Epidermal melanocyte (primary cell): ENCODE data around the gene EEA1.

Source experiments
- DNase-seq: peaks from one replicate; pipeline ENCODE4 v3.0.0; 2011; ENCODE audit warnings: low spot score; ENCODE audit not compliant: insufficient read length

EEA1 gene

DNA sequence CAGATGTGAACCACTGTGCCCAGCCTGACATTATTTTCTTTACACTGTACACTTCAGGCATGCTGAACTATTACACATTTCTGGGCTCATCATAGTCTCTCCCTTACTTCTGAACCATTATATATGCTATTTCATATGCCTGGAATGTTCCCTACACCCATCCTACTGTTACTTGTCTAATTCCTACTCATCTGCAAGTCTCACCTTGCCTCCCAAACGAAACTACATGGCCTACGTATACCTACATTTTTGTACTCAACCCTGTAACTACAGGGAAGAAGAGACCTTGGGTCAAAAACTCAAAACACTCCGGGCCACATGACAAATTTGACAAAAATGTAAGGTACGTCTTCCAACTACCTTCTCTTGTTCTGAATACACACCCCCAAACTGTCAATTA is 9.5 kb upstream of the EEA1 start:
- DNase-seq, result no peak

GRCh38 chr12:92938018-92938417 is 8.9 kb upstream of the EEA1 start:
- no peak for DNase-seq

DNA sequence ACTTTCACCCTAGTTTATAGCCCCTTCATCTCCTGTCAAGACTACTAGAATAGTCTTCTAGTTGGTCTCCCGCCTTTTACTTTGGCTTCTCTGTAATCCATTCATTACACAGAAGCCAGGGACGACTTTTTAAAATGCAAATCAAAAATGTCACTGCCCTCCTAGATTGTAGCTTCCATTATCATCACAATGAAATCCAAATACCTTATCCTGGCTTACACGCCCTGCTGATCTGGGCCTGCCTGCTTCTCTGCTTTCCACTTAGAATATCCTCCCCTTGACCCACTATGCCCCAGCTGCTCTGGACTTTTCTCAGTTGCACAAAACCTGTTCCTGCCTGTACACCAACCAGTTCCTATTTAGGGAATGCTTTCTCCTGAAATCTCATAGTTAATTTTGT is 4.5 kb upstream of the EEA1 start:
- no peak for DNase-seq

- no peak for DNase-seq
Observed at GRCh38 chr12:92930421-92930820, 1.3 kb upstream of the EEA1 start.

GRCh38 chr12:92929983-92930382 is 888 bp upstream of the EEA1 start:
- DNase-seq, result no peak

DNA sequence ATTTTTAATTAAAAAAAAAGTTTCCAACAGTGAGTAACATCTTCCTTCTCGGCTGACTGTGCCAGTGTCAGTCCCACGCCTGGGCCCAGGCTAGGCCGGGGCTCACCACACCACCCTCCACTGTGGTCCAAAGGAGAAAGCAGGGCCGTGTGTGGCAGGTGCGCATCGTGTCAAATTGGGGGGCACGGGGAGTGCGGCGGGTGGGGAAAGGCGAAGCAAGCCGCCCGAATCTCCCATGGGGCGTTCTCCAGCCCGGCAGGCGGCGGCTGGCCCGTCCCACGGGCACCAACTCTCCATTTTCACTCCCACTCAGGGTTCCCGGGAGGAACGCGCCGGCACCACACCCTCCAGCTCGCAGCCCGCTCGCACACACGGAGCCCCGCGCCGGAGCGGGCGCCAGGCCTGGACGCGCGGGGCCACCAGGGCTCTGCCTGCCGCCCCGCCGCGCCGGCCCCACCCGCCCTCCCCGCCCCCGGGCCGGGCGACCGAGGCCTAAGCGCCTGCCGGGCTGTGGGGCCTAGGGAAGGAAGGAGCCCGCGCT is 604 bp downstream of the EEA1 start:
- no peak for DNase-seq

DNA sequence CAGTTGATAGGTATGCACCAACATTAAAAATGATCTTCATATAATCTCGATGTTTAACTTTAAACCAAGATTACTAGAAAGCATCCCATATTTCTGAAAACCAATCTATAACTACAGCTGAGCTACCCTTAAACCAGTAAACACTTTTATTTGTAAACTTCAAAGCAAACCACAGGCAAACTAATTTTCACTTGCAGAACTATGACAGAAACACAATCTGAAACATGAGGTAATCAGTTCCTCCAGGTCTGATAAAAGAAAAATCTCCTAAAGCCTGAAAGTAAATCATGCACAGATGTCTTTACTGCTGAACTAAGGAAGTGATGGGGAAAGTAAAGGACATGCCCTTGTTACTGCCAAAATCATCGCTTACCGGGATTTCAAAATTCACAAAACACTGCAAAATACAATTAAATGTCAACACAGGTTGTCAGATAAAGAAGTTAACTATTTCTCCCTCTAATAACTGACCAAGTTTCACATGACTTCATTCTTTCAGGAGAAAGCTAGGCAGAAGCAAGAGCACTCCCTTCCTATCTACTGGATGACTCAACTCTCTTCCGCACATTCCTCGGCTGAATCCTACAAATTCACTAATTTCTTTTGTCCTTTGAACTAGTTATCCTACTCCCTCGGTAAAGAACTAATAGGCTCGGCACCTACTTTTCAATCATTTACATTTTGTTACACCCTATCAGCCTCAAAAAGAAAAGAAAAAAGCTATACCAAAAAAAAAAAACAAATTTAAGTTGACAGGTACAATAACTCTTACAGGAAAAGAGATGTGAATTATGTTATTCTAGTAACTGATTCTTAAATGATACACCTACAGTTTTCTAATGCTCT is 1.4 kb downstream of the EEA1 start:
- no peak for DNase-seq

- peak; percentile 42 for DNase-seq
Observed at GRCh38 chr12:92927055-92927435, 2.0 kb downstream of the EEA1 start.

DNA sequence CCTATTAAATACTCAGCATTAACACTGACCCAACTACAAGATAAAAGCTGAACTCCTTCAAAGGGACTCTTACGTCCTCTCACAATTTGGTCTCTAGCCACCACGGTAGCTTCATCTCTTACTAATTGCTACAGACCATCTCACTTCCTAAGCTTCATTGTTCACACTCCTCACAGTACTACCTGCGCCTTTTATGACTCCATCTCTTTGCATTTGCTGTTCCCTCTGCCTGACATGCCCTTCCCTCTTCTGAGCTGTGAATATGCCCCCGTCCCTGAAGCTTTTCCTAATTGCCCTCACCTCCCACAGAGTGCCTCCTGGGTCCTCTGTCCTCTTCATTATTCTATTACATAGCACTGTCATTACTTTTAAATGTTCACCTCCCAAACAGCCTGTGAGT is 2.5 kb downstream of the EEA1 start:
- DNase-seq, result no peak

GRCh38 chr12:92921877-92922276 is 7.2 kb downstream of the EEA1 start:
- DNase-seq, result no peak

GRCh38 chr12:92915365-92915764 is 13.7 kb downstream of the EEA1 start:
- no peak for DNase-seq

DNA sequence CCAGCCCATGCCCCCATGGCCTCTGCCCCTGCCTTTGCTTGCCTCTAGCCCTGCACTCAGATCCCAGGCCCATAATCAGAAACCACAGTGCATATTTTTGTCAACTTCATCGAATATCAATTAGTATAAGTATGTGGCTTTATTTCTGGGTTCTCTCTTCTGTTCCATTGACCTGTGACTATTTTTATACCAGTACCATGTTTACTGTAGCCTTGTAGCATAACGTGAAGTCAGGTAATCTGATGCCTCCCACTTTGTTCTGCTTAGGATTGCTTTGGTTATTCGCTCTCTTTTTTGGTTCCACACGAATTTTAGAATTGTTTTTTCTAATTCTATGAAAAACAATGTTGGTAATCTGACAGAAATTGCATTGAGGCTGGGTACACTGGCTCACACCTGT is 14.9 kb downstream of the EEA1 start:
- DNase-seq, result no peak

GRCh38 chr12:92912672-92913071 is 16.4 kb downstream of the EEA1 start:
- DNase-seq, result no peak

DNA sequence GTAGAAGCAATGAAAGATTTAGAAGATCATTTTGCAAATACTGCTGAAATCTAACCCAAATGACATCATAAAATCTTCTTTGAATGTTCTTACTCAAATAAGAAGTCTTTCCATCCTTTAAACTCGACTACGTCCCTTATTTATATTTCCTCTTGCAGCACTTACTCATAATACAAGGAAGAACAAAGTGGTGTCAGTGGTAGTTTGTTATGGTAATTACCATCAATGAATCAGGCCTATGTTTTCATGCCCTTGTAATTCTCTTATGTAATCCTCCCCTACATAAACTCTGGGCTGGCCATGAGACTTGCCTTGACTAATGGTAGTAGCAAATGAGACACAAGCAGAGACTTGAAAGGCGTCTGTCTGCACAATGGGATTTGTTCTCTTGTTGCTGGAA is 17.0 kb downstream of the EEA1 start:
- peak; percentile 27 for DNase-seq

- no peak for DNase-seq
Observed at GRCh38 chr12:92911339-92911738, 17.8 kb downstream of the EEA1 start.

DNA sequence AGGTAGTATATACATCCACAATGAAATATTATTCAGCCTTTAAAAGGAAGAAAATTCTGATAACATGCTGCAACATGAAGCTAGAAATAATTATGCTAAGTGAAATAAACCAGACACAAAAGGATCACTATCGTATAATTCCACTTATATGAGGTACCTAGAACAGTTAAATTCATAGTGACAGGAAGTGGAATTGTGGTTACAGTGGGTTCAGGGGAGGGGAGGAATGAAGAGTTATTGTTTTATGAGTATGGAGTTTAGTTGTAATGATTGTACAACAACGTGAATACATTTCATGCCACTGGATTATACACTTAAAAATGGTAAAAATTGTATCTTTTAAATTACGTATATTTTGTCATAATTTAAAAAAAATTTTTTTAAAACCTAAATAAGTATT is 21.0 kb downstream of the EEA1 start:
- DNase-seq, result no peak

DNA sequence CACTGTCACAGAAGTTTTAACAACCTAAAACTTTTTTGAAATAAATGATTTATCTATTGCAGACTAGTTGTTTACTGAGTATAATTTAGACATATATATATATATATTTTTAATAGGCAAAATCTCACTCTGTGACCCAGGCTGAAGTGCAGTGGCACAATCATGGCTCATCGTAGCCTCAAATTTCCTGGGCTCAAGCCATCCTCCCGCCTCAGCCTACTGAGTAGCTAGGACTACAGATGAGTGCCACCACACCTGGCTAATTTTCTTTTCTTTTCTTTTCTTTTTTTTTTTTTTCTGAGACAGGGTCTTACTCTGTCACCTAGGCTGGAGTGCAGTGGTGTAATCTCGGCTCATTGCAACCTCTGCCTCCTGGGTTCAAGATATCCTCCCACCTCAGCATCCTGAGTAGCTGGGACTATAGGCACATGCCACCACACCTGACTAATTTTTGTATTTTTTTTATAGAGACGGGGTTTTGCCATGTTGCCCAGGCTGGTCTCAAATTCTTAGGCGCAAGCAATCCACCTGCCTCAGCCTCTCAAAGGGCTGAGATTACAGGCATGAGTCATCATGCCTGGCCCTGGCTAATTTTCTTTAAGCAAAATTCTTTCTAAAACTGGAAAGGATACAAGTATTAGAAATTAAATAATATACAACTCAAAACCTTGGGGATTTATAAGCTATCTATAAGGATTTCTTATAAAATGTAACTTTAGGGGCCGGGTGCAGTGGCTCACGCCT is 23.1 kb downstream of the EEA1 start:
- DNase-seq, result no peak

DNA sequence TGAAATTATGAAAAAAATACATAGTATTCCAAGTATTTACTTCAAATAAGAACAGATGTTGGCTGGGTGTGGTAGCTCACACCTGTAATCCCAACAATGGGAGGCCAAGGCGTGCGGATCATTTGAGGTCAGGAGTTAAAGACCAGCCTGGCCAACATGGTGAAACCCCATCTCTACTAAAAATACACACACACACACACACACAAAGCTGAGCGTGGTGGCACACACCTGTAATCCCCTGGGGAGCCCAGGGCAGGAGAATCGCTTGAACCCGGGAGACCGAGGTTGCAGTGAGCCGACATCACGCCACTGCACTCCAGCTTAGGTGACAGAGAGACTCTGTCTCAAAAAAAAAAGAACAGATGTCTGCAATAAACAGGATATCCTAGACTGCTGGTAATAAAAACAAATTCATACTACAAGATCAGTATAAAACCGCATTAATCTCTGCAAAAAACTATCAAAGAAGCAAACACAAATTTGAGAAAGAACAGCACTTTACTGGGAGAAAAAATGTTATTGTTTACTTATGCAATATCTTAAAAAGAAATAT is 23.8 kb downstream of the EEA1 start:
- no peak for DNase-seq

GRCh38 chr12:92900941-92901340 is 28.2 kb downstream of the EEA1 start:
- DNase-seq, result no peak

DNA sequence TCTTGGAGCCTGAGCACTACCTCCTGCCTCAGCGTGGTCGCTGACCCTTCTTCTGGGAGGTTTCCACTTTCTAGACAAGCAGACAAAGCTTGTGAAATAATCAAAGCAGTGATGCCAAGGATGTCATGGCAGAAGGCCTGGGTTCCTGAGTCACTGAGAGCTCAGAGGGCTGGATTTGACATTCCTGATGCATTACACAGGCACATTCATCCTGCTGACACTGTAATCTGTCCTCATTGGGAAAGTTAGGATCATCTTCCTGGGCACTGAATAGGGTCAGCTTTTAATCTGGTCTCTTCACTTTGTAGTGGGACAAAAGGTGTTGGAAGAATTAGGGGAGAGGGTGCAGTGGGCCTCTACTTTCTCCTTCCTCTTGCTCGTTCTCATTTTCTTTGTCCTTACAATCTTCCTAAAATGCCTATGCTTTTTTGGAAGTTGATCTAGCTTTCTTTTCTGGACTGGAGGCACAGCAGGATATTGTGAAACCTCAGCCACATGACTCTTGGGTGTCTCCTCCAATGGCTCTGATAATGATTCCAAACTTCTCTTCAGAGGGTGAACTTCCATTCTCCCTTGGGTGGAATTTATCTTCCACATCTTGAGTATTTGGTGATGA is 29.6 kb downstream of the EEA1 start:
- peak; percentile 48 for DNase-seq

GRCh38 chr12:92898755-92899154 is 30.3 kb downstream of the EEA1 start:
- no peak for DNase-seq

- no peak for DNase-seq
Observed at GRCh38 chr12:92897844-92898243, 31.3 kb downstream of the EEA1 start.
